ENCODE results near the gene RASGEF1C. TPM values are rescaled to one million over a fixed set of nuclear protein-coding genes. Genes with fewer than 3 reads are reported as not detected.

The RASGEF1C gene
- total and polyA plus RNA-seq, 2 of the 13 experiments (the other 11 are each of a cell fraction or from before 2014, with no cell fraction given): not detected

GRCh38 chr5:180069589-180070247, 139.3 kb downstream of the RASGEF1C start:
- H3K9ac ChIP-seq (ENCODE audit: insufficient read depth, low read depth, low read length): peak overlapping the region; percentile 79; the same call in 1 of the 2 replicates
- WGBS (ENCODE audit: low lambda C conversion rate): 8% methylated on average over 7 of the region's 9 CpGs
- ATAC-seq (peak; percentile 9; the same call in 1 of the 3 replicates), FAIRE-seq (peak; percentile 69), DNase-seq (ENCODE audit: low spot score) (peak; percentile 56)
- peaks cover 35% of the 10 kb centered on the region for H3K79me2 ChIP-seq (ENCODE audit: insufficient read depth, low read length)
- BruUV-seq (replicated peaks): no TSS peak
- H3K4me3 ChIP-seq (replicated peaks in 1 of 3; ENCODE audit: insufficient read depth in 1 of 3, low read depth in 2 of 3, low read length in 3 of 3): peak overlapping the region; percentile 71 to 91 (median 85)
- H3K27ac ChIP-seq (ENCODE audit: extremely low read length, insufficient read depth, low read length): no peak overlapping the region
- H3K4me1 ChIP-seq (ENCODE audit: insufficient read depth, low read length): peaks cover 32% of the 10 kb centered on the region
- intact Hi-C loops (cut with micrococcal nuclease; ENCODE audit: unreplicated experiment) (loop anchor here (5.0 kb wide), 1 partner anchor 162 kb away; the partner anchor contains the start of gene TBC1D9B), in situ Hi-C loops (cut with HindIII; ENCODE audit: extremely low pct_ligation_motif_present, low pct_unique_long_range_greater_than_20kb) (no loop called here)
- 0 out of 2 replicates have a peak, but pooled peaks cover 4% of the 10 kb centered on the region for H3K9me3 ChIP-seq (ENCODE audit: low read length)
- H2AFZ ChIP-seq (ENCODE audit: low read length): no peak overlapping the region
- CTCF ChIA-PET (ENCODE audit: low intra/inter-chr PET ratio, low total read pairs): no interaction called here
- peaks cover 0 to 15% of the 10 kb centered on the region in 2 experiments; a peak in 3 of 5 replicates for H3K27me3 ChIP-seq (ENCODE audit: control insufficient read depth in 1 of 2, insufficient read depth in 2 of 2, low read length in 2 of 2)
- H3K36me3 ChIP-seq (replicated peaks in 1 of 2; ENCODE audit: control insufficient read depth in 1 of 2, insufficient read depth in 2 of 2, low read length in 2 of 2): no peaks in the 10 kb centered on the region
- peaks cover 14% of the 10 kb centered on the region; the same call in 1 of the 2 replicates for H4K20me1 ChIP-seq (ENCODE audit: insufficient read depth, low read length)
- POLR2A ChIA-PET: no interaction called here
- H3K4me2 ChIP-seq (ENCODE audit: low read depth, low read length): peak overlapping the region; percentile 92
- TF ChIP-seq THAP11 (CRISPR knock-in tag; IDR thresholded peaks at IDR 0.05) (0 out of 2 replicates have a peak, but pooled peaks have one; percentile 11), BHLHE40 (IDR thresholded peaks at IDR 0.05; ENCODE audit: low read length) (peak; percentile 43; the same call in 1 of the 2 replicates), CEBPB (IDR thresholded peaks at IDR 0.05; ENCODE audit: borderline replicate concordance, low read depth, low read length) (peak; percentile 77), ZNF572 (CRISPR knock-in tag; IDR thresholded peaks at IDR 0.05) (0 out of 2 replicates have a peak, but pooled peaks have one; percentile 30), ATF2 (CRISPR knock-in tag; IDR thresholded peaks at IDR 0.05) (no peak), MAX (IDR thresholded peaks at IDR 0.05) (peak; percentile 41; the same call in 1 of the 2 replicates), TEAD3 (CRISPR knock-in tag; optimal IDR thresholded peaks at IDR 0.05; ENCODE audit: borderline replicate concordance) (peak; percentile 52), SOX13 (IDR thresholded peaks at IDR 0.05) (no peak), SOX13 (CRISPR knock-in tag; conservative IDR thresholded peaks at IDR 0.05 in 1 of 2, IDR thresholded peaks at IDR 0.05 in 1 of 2) (peak in 1 of 2 experiments; percentile 65; a peak in 1 of 4 replicates), MED8 (CRISPR knock-in tag; IDR thresholded peaks at IDR 0.05; ENCODE audit: insufficient replicate concordance) (no peak), ZFY (CRISPR knock-in tag; IDR thresholded peaks at IDR 0.05) (peak; percentile 17; the same call in 1 of the 2 replicates), ERF (CRISPR knock-in tag; IDR thresholded peaks at IDR 0.05) (no peak), HOMEZ (CRISPR knock-in tag; IDR thresholded peaks at IDR 0.05; ENCODE audit: low read depth) (no peak), CEBPG (CRISPR knock-in tag; IDR thresholded peaks at IDR 0.05) (peak; percentile 67), HOXA3 (CRISPR knock-in tag; IDR thresholded peaks at IDR 0.05) (peak; percentile 32; the same call in 1 of the 2 replicates), SOX5 (CRISPR knock-in tag; IDR thresholded peaks at IDR 0.05; ENCODE audit: borderline replicate concordance) (peak; percentile 53; the same call in 1 of the 2 replicates), HIC2 (CRISPR knock-in tag; IDR thresholded peaks at IDR 0.05; ENCODE audit: low read depth) (peak; percentile 68), ZMYM4 (CRISPR knock-in tag; IDR thresholded peaks at IDR 0.05) (peak; percentile 36; the same call in 1 of the 2 replicates)
